C4-2B (cell line): Measurements from ENCODE around the gene STARD13.

Experiments
- H3K27ac ChIP-seq: fragments of 450-650 bp; 2 replicates; pipeline ENCODE4 v1.5.1; 2017
- ZFX ChIP-seq: fragments of 450-650 bp; IDR thresholded peaks from 2 replicates; pipeline ENCODE4 v1.6.1; 2017
- TF ChIP-seq, protein P1 (sequence below): fragments of 450-650 bp; conservative IDR thresholded peaks from 2 replicates; pipeline ENCODE4 v1.5.1; 2017; ENCODE audit warnings: mild to moderate bottlenecking

The STARD13 gene

GRCh38 chr13:33119856-33120543, 165.6 kb downstream of the STARD13 start:
- H3K27ac ChIP-seq = peak overlapping the region; percentile 59; the same call in 1 of the 2 replicates
- TF ChIP-seq, protein P1, sequence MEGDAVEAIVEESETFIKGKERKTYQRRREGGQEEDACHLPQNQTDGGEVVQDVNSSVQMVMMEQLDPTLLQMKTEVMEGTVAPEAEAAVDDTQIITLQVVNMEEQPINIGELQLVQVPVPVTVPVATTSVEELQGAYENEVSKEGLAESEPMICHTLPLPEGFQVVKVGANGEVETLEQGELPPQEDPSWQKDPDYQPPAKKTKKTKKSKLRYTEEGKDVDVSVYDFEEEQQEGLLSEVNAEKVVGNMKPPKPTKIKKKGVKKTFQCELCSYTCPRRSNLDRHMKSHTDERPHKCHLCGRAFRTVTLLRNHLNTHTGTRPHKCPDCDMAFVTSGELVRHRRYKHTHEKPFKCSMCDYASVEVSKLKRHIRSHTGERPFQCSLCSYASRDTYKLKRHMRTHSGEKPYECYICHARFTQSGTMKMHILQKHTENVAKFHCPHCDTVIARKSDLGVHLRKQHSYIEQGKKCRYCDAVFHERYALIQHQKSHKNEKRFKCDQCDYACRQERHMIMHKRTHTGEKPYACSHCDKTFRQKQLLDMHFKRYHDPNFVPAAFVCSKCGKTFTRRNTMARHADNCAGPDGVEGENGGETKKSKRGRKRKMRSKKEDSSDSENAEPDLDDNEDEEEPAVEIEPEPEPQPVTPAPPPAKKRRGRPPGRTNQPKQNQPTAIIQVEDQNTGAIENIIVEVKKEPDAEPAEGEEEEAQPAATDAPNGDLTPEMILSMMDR = no peak
- TF ChIP-seq ZFX = no peak

DNA sequence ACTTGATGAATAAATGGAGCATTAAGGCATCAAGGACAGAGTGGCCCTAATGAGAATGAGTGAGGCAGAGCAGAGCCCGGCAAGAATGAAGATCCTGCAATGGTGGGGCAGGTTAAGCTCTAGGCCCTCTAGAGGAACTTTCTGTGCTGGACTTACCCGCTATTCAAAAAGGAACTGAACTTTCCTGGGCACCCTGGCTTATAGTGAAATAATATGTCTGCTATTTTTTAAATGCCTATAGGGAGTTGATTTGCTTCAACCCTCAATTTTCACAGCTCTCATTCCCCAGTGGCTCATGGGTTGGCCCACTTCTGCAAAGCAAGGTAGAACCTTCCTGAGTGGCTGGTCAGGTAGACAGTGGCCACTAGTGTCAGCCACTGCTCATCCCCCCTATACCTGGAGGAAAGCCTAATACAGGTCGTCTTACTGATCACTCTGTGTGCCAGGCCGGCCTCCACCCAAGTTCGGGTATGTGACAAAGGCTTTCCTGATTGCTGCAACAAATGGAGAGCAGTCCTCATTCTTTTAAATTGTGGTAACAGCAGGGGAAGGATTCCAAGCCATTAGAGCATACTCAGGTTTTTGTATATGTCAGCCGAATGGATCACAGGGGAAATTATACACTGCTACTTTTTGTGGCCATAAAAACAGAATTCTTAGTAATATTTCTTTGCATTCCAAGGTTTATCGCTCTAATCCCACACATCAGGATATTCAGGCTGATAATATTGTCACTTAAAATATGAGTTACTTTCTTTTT, 166.4 kb downstream of the STARD13 start:
- H3K27ac ChIP-seq = peak overlapping the region; percentile 59
- TF ChIP-seq ZFX = no peak
- TF ChIP-seq, protein P1 = no peak; the same call in 1 of the 2 replicates

GRCh38 chr13:33116321-33117010, 169.1 kb downstream of the STARD13 start:
- peak overlapping the region; percentile 62 for H3K27ac ChIP-seq
- no peak for TF ChIP-seq ZFX
- TF ChIP-seq, protein P1 = no peak

GRCh38 chr13:33115274-33115673, 170.3 kb downstream of the STARD13 start:
- TF ChIP-seq, protein P1 = no peak
- no peak for TF ChIP-seq ZFX
- peak overlapping the region; percentile 36; the same call in 1 of the 2 replicates for H3K27ac ChIP-seq

DNA sequence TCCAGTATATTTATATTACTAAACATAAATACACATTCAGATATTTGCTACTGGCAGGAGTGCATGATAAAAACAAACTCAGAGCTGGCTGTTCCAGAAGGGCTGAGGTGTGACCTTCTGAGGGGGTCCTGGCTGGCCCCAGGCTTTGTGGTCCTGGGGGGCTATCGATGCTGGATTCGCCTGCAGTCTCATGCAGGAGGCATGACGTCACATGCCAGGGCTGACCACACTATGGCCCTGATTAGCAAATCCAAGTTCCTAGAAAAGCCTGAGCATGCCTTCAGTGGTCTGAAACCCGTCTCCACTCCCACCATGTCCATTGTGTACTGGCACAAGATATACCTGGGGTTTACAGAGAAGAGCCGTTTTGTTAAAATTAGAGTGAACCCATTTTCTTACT, 171.4 kb downstream of the STARD13 start:
- TF ChIP-seq ZFX = no peak
- TF ChIP-seq, protein P1 = no peak
- peak overlapping the region; percentile 22 for H3K27ac ChIP-seq

DNA sequence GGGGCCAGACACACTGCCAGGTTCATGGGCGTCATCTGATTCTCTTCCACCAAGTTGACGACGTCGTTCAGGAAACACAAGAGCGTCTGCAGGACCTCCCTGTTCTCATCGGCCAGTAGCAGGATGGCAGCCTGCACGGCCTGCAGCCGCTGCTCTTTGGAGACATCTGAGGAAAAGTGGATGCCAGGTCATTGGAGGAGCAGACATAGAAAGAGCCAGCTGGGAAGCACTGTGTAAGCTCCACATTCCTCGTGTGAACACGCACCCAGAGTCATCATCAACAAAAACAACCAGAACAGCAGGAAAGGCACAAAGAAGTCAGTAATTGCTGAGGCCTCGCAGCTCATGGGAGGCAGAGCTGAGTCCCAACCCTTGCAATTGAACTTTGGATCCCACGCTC, 172.8 kb downstream of the STARD13 start:
- H3K27ac ChIP-seq = no peak overlapping the region
- TF ChIP-seq ZFX = no peak
- TF ChIP-seq, protein P1 = no peak
